Spleen (tissue), 11 donors: ENCODE measurements around the gene TAAR5. TPM values are rescaled to one million over a fixed set of nuclear protein-coding genes. Genes with fewer than 3 reads are reported as not detected.

Experiments used
- polyA plus RNA-seq, 3 donors: library from polyadenylated mRNA; stranded (reverse); fragments of 200-250 nt; gene quantifications; one replicate each; pipeline ENCODE4 v1.2.1, GENCODE V29; 2013
- small RNA-seq, 4 donors: library from RNA; depleted of rRNA; stranded (forward); fragments of <200 nt; gene quantifications; one replicate each; pipeline ENCODE3, GENCODE V24; 2016
- total RNA-seq, 7 donors: library from RNA; depleted of rRNA in 3 of 7; stranded (reverse); fragments of >200 nt in 3 of 7; fragmentation: NEBNext Ultra II Directional in 4 of 7; extraction: Animal tissue kit (Norgen Biotek cat#: 25700) in 4 of 7; gene quantifications; one replicate each; pipeline versions ENCODE4 v1.1.0 to v1.2.1, GENCODE V29; 2016 to 2021
- donor health status: healthy with polysubstance abuse.
- donor health status: DM: no; HTN: no; CAD: no; lungs with moderate emphysema.
- donor health status: DM: no; HTN: no; CAD: no.
- donor health status: Bipolar disorder and iron deficiency.
- donor health status: healthy.
- donor health status: DM: no; HTN: no; CAD: no.
- donor health status: DM: yes; HTN: yes; CAD: no.

Gene TAAR5
- total and polyA plus RNA-seq, 10 donors, result 0.10 TPM; not detected in 9

Small RNA genes within 50 kb of the gene (small RNA-seq; reads per million reads assigned to genes)
- 0 reads per million in 4 donors for gene TAAR7P

Other genes with a start within 250 kb of the TAAR5 start
- gene MOXD1, start 188.3 kb downstream of the TAAR5 start, total RNA-seq, result 10 to 100 TPM in 1 of 7 donors, 1 to 10 TPM in 6; 4.3 to 10.2 (median 6.3) TPM
- gene MOXD1, start 188.3 kb downstream of the TAAR5 start, polyA plus RNA-seq, result 1 to 10 TPM; 2.9 to 7.6 (median 4.6) TPM
- 100 to 1,000 TPM in 3 of 7 donors, 10 to 100 TPM in 4; 70.7 to 114 (median 87.9) TPM for gene STX7, start 76.6 kb downstream of the TAAR5 start, total RNA-seq
- 10 to 100 TPM; 14.4 to 28.5 (median 25.2) TPM for gene STX7, start 76.6 kb downstream of the TAAR5 start, polyA plus RNA-seq
- gene TAAR9, start 51.5 kb downstream of the TAAR5 start, total RNA-seq, result not detected
- not detected for gene TAAR9, start 51.5 kb downstream of the TAAR5 start, polyA plus RNA-seq
- gene TAAR8, start 37.1 kb downstream of the TAAR5 start, total RNA-seq, result not detected
- not detected for gene TAAR8, start 37.1 kb downstream of the TAAR5 start, polyA plus RNA-seq
- gene TAAR6, start 19.4 kb downstream of the TAAR5 start, total RNA-seq, result not detected
- gene TAAR6, start 19.4 kb downstream of the TAAR5 start, polyA plus RNA-seq, result not detected
- not detected for gene TAAR2, start 34.5 kb upstream of the TAAR5 start, total RNA-seq
- gene TAAR2, start 34.5 kb upstream of the TAAR5 start, polyA plus RNA-seq, result not detected
- gene TAAR1, start 69.4 kb upstream of the TAAR5 start, total RNA-seq, result under 1 TPM in 1 of 7 donors, not detected in 6; 0.37 TPM
- not detected for gene TAAR1, start 69.4 kb upstream of the TAAR5 start, polyA plus RNA-seq
- 10 to 100 TPM in 4 of 7 donors, 1 to 10 TPM in 3; 3.1 to 44.2 (median 11.2) TPM for gene VNN1, start 124.3 kb upstream of the TAAR5 start, total RNA-seq
- gene VNN1, start 124.3 kb upstream of the TAAR5 start, polyA plus RNA-seq, result 1 to 10 TPM; 2.3 to 5.5 (median 2.9) TPM
- gene VNN2, start 168.2 kb upstream of the TAAR5 start, total RNA-seq, result 100 to 1,000 TPM in 5 of 7 donors, 10 to 100 TPM in 2; 65.9 to 349 (median 173) TPM
- 10 to 100 TPM; 15.4 to 37.1 (median 26.0) TPM for gene VNN2, start 168.2 kb upstream of the TAAR5 start, polyA plus RNA-seq
- 10 to 100 TPM in 4 of 7 donors, 1 to 10 TPM in 3; 6.0 to 19.1 (median 11.2) TPM for gene SLC18B1, start 208.9 kb upstream of the TAAR5 start, total RNA-seq
- 10 to 100 TPM in 2 of 3 donors, 1 to 10 TPM in 1; 6.2 to 15.0 (median 12.0) TPM for gene SLC18B1, start 208.9 kb upstream of the TAAR5 start, polyA plus RNA-seq
- 1,000 to 10,000 TPM; 1,001 to 1,609 (median 1,342) TPM for gene RPS12, start 224.8 kb upstream of the TAAR5 start, total RNA-seq
- 1,000 to 10,000 TPM; 3,955 to 4,556 (median 4,295) TPM for gene RPS12, start 224.8 kb upstream of the TAAR5 start, polyA plus RNA-seq